HepG2 (cell line): Measurements from ENCODE around the gene ANKRD2. TPM values are rescaled to one million over a fixed set of nuclear protein-coding genes. Genes with fewer than 3 reads are reported as not detected.

Experiments
- ATAC-seq: fragments of 200-7000 bp; cut with Tn5 transposase; 3 replicates; pipeline ENCODE4 v1.9.1; 2020; ENCODE audit warnings: mild to moderate bottlenecking, moderate library complexity
- BruUV-seq: library from RNA; stranded (reverse); fragments of 400-500 nt; replicated peaks from 2 replicates; lab custom pipeline; 2021; lab: Mats Ljungman, UMichigan
- CTCF ChIA-PET: fragments of 300-600 bp; formaldehyde crosslinking; extraction: SDS; loops from one replicate; lab custom pipeline; 2021; ENCODE audit warnings: low total read pairs, inconsistent platforms, low intra/inter-chr PET ratio; lab: Yijun Ruan, JAX
- POLR2A ChIA-PET: fragments of 350-600 bp; sonication (Branson Sonifier 250); formaldehyde crosslinking; loops from one replicate; lab custom pipeline; 2020; ENCODE audit warnings: antibody characterized with exemption, inconsistent platforms; lab: Yijun Ruan, JAX
- DNase-seq: peaks from one replicate; pipeline ENCODE4 v3.0.0-alpha.2; 2015; ENCODE audit warnings: low spot score
- FAIRE-seq: peaks from 3 replicates; lab custom pipeline; 2011; peaks lifted over from hg19 to GRCh38; lab: Jason Lieb, UNC
- H2AFZ ChIP-seq: one replicate; pipeline ENCODE4 v1.6.1; 2011; ENCODE audit warnings: low read length, inconsistent platforms
- H3K27ac ChIP-seq: fragments of 300-600 bp; 3 replicates; pipeline ENCODE4 v1.8.0; 2011; ENCODE audit warnings: mixed run types, mild to moderate bottlenecking, mixed read lengths, low read length, inconsistent platforms; ENCODE audit not compliant: insufficient read depth; ENCODE audit errors: extremely low read length
- H3K27me3 ChIP-seq, 2 experiments: fragments of 200-600 bp in 1 of 2; 2 replicates in 1 of 2; 3 replicates in 1 of 2; pipeline versions ENCODE4 v1.6.0 to v1.8.0; 2011; ENCODE audit warnings: low read length in 2 of 2, mild to moderate bottlenecking in 2 of 2, moderate library complexity in 2 of 2, inconsistent platforms in 1 of 2; ENCODE audit not compliant: insufficient read depth in 2 of 2, control insufficient read depth in 1 of 2
- H3K36me3 ChIP-seq, 2 experiments: fragments of 200-600 bp in 1 of 2; replicated peaks in 1 of 2; 2 replicates in 1 of 2; 3 replicates in 1 of 2; pipeline versions ENCODE4 v1.5.1 to v1.8.0; 2011; ENCODE audit warnings: low read length in 2 of 2, inconsistent platforms in 1 of 2; ENCODE audit not compliant: insufficient read depth in 2 of 2, control insufficient read depth in 1 of 2
- H3K4me1 ChIP-seq: 2 replicates; pipeline ENCODE4 v1.5.1; 2012; ENCODE audit warnings: low read length, inconsistent platforms; ENCODE audit not compliant: insufficient read depth
- H3K4me2 ChIP-seq: 2 replicates; pipeline ENCODE4 v1.6.0; 2011; ENCODE audit warnings: low read depth, low read length, inconsistent platforms
- H3K4me3 ChIP-seq, 3 experiments: fragments of 200-600 bp in 1 of 3; sonication (generic), shearing (Covaris generic) in 1 of 3; replicated peaks in 1 of 3; 2 replicates each; pipeline ENCODE4 v1.5.1; 2011 to 2016; ENCODE audit warnings: low read length in 3 of 3, inconsistent platforms in 2 of 3, low read depth in 2 of 3, mild to moderate bottlenecking in 2 of 3, control low read depth in 1 of 3, mixed read lengths in 1 of 3; ENCODE audit not compliant: insufficient read depth in 1 of 3
- H3K79me2 ChIP-seq: one replicate; pipeline ENCODE4 v1.6.1; 2011; ENCODE audit warnings: low read length, inconsistent platforms; ENCODE audit not compliant: insufficient read depth
- H3K9ac ChIP-seq: 2 replicates; pipeline ENCODE4 v1.6.0; 2011; ENCODE audit warnings: mild to moderate bottlenecking, low read depth, low read length, inconsistent platforms; ENCODE audit not compliant: insufficient read depth
- H3K9me3 ChIP-seq: 2 replicates; pipeline ENCODE4 v1.5.1; 2012; ENCODE audit warnings: mild to moderate bottlenecking, low read length
- H4K20me1 ChIP-seq: 2 replicates; pipeline ENCODE4 v1.6.0; 2011; ENCODE audit warnings: inconsistent platforms, mild to moderate bottlenecking, low read length, moderate library complexity; ENCODE audit not compliant: insufficient read depth
- ARID2 ChIP-seq: sonication (generic); formaldehyde crosslinking; IDR thresholded peaks from 2 replicates; pipeline ENCODE4 v1.8.1; 2022; ENCODE audit warnings: mild to moderate bottlenecking, missing genetic modification reagents, borderline replicate concordance
- HHEX ChIP-seq: IDR thresholded peaks from 2 replicates; pipeline ENCODE4 v1.6.1; 2016; ENCODE audit warnings: control low read depth
- MYPOP ChIP-seq: sonication (generic); formaldehyde crosslinking; IDR thresholded peaks from 2 replicates; pipeline ENCODE4 v1.8.1; 2023; ENCODE audit warnings: mild to moderate bottlenecking, moderate library complexity, missing genetic modification reagents
- THAP9 ChIP-seq: sonication (generic); formaldehyde crosslinking; IDR thresholded peaks from 2 replicates; pipeline ENCODE4; 2020; ENCODE audit warnings: missing genetic modification reagents, mild to moderate bottlenecking, borderline replicate concordance
- TRIM22 ChIP-seq: fragments of 450-650 bp; IDR thresholded peaks from 2 replicates; pipeline ENCODE4 v1.6.1; 2017
- ZMYM3 ChIP-seq: sonication (generic); formaldehyde crosslinking; IDR thresholded peaks from 2 replicates; pipeline ENCODE4 v1.5.1; 2020; ENCODE audit warnings: mild to moderate bottlenecking, missing genetic modification reagents
- ZNF451 ChIP-seq: sonication (generic); formaldehyde crosslinking; IDR thresholded peaks from 2 replicates; pipeline ENCODE4 v1.5.0; 2020; ENCODE audit warnings: mild to moderate bottlenecking, missing genetic modification reagents
- in situ Hi-C: cut with HindIII; loops from 2 replicates; pipeline ENCODE4 v1.10.0; 2017; ENCODE audit warnings: low pct_unique_long_range_greater_than_20kb; ENCODE audit not compliant: extremely low pct_ligation_motif_present
- intact Hi-C: fragments of 100-400 bp; cut with micrococcal nuclease; formaldehyde crosslinking; loops from one replicate; pipeline ENCODE4 v1.10.0; 2022; ENCODE audit not compliant: unreplicated experiment
- polyA plus RNA-seq, 8 experiments: library from polyadenylated mRNA; depleted of rRNA in 3 of 8; stranded (reverse) in 7 of 8; unstranded in 1 of 8; fragments of >200 nt; fragmentation: Illumina TruSeq in 4 of 8; extraction: Trizol in 4 of 8; gene quantifications; 2 replicates each; pipeline versions ENCODE4 v1.2.1 to v1.2.3, GENCODE V29; 2011 to 2016; ENCODE audit warnings: low read depth in 4 of 8, missing spikeins in 1 of 8, mixed read lengths in 1 of 8; ENCODE audit not compliant: insufficient read depth in 1 of 8
- total RNA-seq, 5 experiments: library from RNA; depleted of rRNA; stranded (reverse); fragments of >200 nt; fragmentation: Illumina TruSeq; extraction: Trizol; gene quantifications; 2 replicates each; pipeline ENCODE4 v1.2.3, GENCODE V29; 2016; ENCODE audit warnings: low read depth in 1 of 5

The ANKRD2 gene
- total and polyA plus RNA-seq, 2 of the 13 experiments (the other 11 are each of a cell fraction or from before 2014, with no cell fraction given) = not detected

- no peak for TF ChIP-seq THAP9
- TF ChIP-seq ZNF451 (CRISPR knock-in tag) = no peak
- TF ChIP-seq ARID2 (CRISPR knock-in tag) = no peak
- no peak for TF ChIP-seq TRIM22
- TF ChIP-seq HHEX (CRISPR knock-in tag) = no peak
These were observed 56.7 kb downstream of the ANKRD2 start (continued) for GRCh38 chr10:97629289-97629688.

- no peak for DNase-seq
- Histone ChIP-seq H3K79me2 (no peaks in the 10 kb centered on the region), H3K27ac (no peak overlapping the region), H4K20me1 (no peaks in the 10 kb centered on the region), H3K4me1 (peaks cover 37% of the 10 kb centered on the region), H3K36me3 (no peaks in the 10 kb centered on the region), H3K9ac (no peak overlapping the region), H3K27me3 (no peaks in the 10 kb centered on the region), H3K4me2 (no peak overlapping the region), H3K4me3 (no peak overlapping the region), H3K9me3 (no peaks in the 10 kb centered on the region), H2AFZ (no peak overlapping the region)
- in situ Hi-C loops (no loop called here), intact Hi-C loops (no loop called here)
- no peak for TF ChIP-seq ZMYM3 (CRISPR knock-in tag)
- no peak for TF ChIP-seq MYPOP
- ChIA-PET CTCF (no interaction called here), POLR2A (no interaction called here)
- no TSS peak for BruUV-seq
- no peak for FAIRE-seq
- ATAC-seq = no peak
These were observed 58.5 kb downstream of the ANKRD2 start for GRCh38 chr10:97631098-97631497.
